Stimulated activated CD8-positive, alpha-beta memory T cell treated with anti-CD3 and anti-CD28 coated beads, Interleukin-15, amount 100 ng/mL, for 24 hours (primary cell): ENCODE measurements around the gene NOL4L.

Experiments used
- DNase-seq: peaks from one replicate; pipeline ENCODE4 v3.0.0-alpha.2; 2020; ENCODE audit warnings: low read depth

The NOL4L gene

GRCh38 chr20:32421290-32421689, 163.8 kb downstream of the NOL4L start:
- no peak for DNase-seq

DNA sequence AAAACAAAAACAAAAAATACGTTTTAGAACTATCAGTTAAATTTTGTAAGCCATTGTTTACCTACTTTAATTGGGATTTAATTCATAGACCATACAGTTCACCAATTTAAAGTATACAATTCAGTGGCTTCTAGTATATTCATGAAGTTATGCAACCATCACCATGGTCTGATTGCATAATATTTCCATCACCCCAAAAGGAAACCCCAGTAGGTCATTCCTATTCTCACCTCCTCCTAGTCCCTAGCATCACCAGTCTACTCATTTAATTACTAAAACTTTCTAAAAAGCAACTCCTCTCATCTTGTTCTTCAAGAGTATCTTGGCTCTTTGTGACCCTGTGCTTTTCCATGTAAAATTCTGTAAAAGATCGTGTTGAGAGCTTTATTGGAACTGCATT, 166.8 kb downstream of the NOL4L start:
- DNase-seq: no peak

- no peak for DNase-seq
Measured at GRCh38 chr20:32416206-32416605, 168.9 kb downstream of the NOL4L start.

DNA sequence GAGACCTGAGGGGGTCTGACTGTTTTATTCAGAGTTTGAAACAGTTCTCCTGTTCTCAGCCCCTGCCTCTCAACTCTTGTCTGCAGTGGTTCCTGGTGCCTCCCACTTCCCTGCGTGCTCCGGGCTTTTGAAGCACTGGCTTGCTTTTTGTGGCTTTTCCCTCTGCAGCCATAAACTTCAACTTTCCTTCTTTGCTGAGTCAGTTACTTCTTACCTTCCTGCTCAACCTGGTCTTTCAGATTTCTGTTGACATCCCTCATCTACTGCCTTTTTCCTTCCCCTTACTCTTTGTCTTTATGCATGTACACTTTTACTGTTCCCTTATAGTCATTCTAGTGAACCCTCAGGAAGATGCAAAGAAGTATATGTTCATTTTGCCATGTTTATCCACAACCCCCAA, 169.6 kb downstream of the NOL4L start:
- no peak for DNase-seq

GRCh38 chr20:32411955-32412706, 173.0 kb downstream of the NOL4L start:
- DNase-seq: no peak

DNA sequence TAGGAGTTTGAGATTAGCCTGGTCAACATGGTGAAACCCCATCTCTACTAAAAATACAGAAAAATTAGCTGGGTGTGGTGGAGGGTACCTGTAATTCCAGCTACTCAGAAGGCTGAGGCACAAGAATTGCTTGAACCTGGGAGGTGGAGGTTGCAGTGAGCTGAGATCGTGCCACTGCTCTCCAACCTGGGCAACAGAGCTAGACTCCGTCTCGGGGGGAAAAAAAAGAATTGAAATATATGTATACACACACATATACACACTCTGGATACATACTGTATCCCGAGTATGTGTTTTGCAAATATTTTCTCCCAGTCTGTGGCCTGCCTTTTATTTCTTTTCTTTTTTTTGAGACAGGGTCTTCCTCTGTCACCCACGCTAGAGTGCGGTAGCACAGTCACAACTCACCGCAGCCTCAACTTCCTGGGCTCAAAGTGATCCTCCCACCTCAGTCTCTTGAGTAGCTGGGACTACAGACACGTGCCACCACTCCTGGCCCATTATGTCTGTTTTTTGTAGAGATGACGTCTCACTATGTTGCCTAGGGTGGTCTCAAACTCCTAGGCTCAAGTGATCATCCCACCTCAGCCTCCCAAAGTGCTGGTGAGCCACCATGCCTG, 177.9 kb downstream of the NOL4L start:
- peak; percentile 9 for DNase-seq

GRCh38 chr20:32406701-32407100, 178.4 kb downstream of the NOL4L start:
- DNase-seq: no peak

GRCh38 chr20:32404017-32404416, 181.1 kb downstream of the NOL4L start:
- no peak for DNase-seq

DNA sequence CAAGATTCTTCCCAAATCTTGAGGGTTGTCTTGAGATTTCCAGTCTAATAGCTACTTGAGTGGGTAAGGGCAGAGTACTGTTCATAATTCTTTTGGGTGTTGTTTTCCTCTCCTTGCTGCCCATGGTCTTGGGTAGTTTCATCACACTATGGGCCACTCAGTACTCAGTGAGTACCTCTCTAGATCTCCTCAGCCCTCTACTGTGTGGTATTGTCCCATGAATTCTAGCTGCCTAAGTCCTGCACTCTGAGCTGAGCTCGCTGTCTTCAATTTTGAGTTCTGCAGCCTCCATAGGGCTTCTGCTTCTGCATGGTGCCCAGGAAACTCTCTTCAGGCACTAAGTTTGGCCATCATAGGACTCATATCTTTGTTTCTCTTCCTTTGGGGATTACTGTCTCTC, 184.7 kb downstream of the NOL4L start:
- DNase-seq: no peak

DNA sequence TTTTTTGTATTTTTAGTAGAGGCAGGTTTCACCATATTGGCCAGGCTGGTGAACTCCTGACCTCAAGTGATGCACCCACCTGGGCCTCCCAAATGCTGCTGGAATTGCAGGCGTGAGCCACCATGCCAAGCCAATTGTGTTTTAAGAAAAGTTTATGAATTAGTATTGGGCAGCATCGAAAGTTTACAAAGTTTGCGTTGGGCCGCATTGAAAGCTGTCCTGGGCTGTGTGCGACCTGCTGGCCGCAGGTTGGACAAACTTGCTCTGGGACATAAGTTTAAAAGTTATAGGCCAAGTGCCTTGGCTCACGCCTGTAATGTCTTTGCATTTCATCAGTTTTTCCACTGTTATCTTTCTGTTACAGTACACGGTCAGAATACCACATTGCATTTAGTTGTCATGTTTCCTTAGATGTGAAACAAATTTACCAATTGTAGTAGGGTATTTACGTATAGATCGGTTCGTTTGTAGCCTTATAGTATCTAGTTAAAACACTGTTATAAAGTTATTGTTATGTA, 187.5 kb downstream of the NOL4L start:
- no peak for DNase-seq

DNA sequence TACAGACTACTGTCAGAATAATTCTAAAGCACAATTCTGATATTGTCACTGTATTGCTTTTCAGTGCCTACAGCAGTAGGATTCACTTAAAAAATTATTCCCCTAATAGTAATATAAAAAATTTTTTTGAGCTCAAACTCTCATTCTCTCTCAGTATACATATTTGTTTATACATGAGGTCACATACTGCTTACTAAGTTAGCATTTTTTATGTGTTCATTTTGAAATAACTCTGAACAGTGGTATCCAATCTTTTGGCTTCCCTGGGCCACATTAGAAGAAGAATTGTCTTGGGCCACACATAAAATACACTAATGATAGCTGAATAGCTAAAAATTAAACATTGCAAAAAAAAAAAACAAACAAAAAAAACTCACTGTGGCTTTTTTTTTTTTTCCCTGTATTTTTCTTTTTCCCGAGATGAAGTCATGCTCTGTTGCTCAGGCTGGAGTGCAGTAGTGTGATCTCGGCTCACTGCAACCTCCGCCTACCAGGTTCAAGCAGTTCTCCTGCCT, 188.4 kb downstream of the NOL4L start:
- no peak for DNase-seq

DNA sequence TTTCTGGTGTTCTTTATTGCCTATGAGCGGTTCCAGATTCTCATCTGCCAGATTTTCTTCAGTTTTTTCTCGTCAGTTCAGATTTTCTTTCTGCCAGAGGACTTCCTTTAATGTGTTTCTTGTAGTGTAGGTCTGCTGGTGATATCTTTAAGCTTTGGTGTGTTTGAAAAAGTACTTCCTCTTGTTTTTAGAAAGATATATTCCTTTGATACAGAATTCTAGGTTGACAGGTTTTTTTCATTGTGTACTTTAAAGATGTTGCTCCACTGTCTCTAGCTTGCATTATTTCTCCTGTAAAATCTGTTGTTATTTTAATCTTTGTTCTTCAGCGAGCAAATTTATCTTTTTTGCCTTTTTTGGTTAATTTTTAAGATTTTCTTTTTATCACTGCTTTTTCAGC, 190.1 kb downstream of the NOL4L start:
- DNase-seq: no peak
